GM21526 (cell line): ENCODE data around the gene LSM12.
"Not testable (repeated sequence)": the region's sequence is repeated elsewhere in the genome, so short reads cannot be mapped to it uniquely, and the experiment has no call there.

Source experiments
- ATAC-seq: cut with Tn5 transposase; IDR thresholded peaks from one replicate; pipeline ENCODE4 v1.9.1; 2021; ENCODE audit warnings: moderate library complexity; ENCODE audit not compliant: unreplicated experiment, low FRiP score

The LSM12 gene

GRCh38 chr17:44045486-44045885, 21.0 kb downstream of the LSM12 start:
- ATAC-seq, result no peak

- ATAC-seq, result no peak
These were observed 22.4 kb downstream of the LSM12 start for GRCh38 chr17:44044071-44044470.

GRCh38 chr17:44043272-44043696, 23.2 kb downstream of the LSM12 start:
- no peak for ATAC-seq

- ATAC-seq, result no peak
These were observed 26.4 kb downstream of the LSM12 start for GRCh38 chr17:44039829-44040635.

- no peak for ATAC-seq
These were observed 27.9 kb downstream of the LSM12 start for GRCh38 chr17:44038604-44039011.

- ATAC-seq, result no peak
These were observed 29.0 kb downstream of the LSM12 start for GRCh38 chr17:44037471-44037870.

- ATAC-seq, result not testable (repeated sequence)
These were observed 31.8 kb downstream of the LSM12 start for GRCh38 chr17:44034688-44035087.

- no peak for ATAC-seq
These were observed 32.5 kb downstream of the LSM12 start for GRCh38 chr17:44033861-44034408.

- no peak for ATAC-seq
These were observed 36.0 kb downstream of the LSM12 start for GRCh38 chr17:44030482-44030881.

GRCh38 chr17:44029736-44030135, 36.7 kb downstream of the LSM12 start:
- ATAC-seq, result no peak

- ATAC-seq, result no peak
These were observed 41.6 kb downstream of the LSM12 start for GRCh38 chr17:44024853-44025252.

- no peak for ATAC-seq
These were observed 42.2 kb downstream of the LSM12 start for GRCh38 chr17:44024271-44024663.

- ATAC-seq, result no peak
These were observed 42.8 kb downstream of the LSM12 start for GRCh38 chr17:44023545-44024270.

- no peak for ATAC-seq
These were observed 44.2 kb downstream of the LSM12 start for GRCh38 chr17:44022246-44022645.

- not testable (repeated sequence) for ATAC-seq
These were observed 45.2 kb downstream of the LSM12 start for GRCh38 chr17:44021227-44021626.

- peak; percentile 74 for ATAC-seq
These were observed 51.9 kb downstream of the LSM12 start, which contains the start of gene TMEM101 for GRCh38 chr17:44014437-44015172. TSS of gene TMEM101 (minus strand) at chr17:44014963. CDS start at chr17:44014952, 11 bp downstream.

- ATAC-seq, result no peak
These were observed 52.4 kb downstream of the LSM12 start for GRCh38 chr17:44014133-44014436.

GRCh38 chr17:44012874-44013273, 53.6 kb downstream of the LSM12 start:
- no peak for ATAC-seq

- no peak for ATAC-seq
These were observed 54.1 kb downstream of the LSM12 start for GRCh38 chr17:44012391-44012790.

GRCh38 chr17:44011876-44012275, 54.6 kb downstream of the LSM12 start:
- no peak for ATAC-seq
